ENCODE measurements around the gene SV2B.

The SV2B gene

GRCh38 chr15:91142946-91143345, 42.9 kb downstream of the SV2B start:
- no peak for DNase-seq

GRCh38 chr15:91146728-91147127, 46.7 kb downstream of the SV2B start:
- DNase-seq = no peak

- no peak for DNase-seq
These were observed 48.2 kb downstream of the SV2B start for GRCh38 chr15:91148243-91148642.

GRCh38 chr15:91150502-91151160, 50.6 kb downstream of the SV2B start:
- DNase-seq = no peak

GRCh38 chr15:91151781-91152563, 51.9 kb downstream of the SV2B start:
- no peak for DNase-seq

- DNase-seq = no peak
These were observed 53.0 kb downstream of the SV2B start for GRCh38 chr15:91152896-91153581.

- no peak for DNase-seq
These were observed 53.9 kb downstream of the SV2B start for GRCh38 chr15:91153954-91154353.

- no peak for DNase-seq
These were observed 56.2 kb downstream of the SV2B start for GRCh38 chr15:91156175-91156726.

GRCh38 chr15:91158415-91159394, 58.6 kb downstream of the SV2B start:
- no peak for DNase-seq

- no peak for DNase-seq
These were observed 65.8 kb downstream of the SV2B start for GRCh38 chr15:91165850-91166249.

GRCh38 chr15:91168457-91168856, 68.4 kb downstream of the SV2B start:
- no peak for DNase-seq

- no peak for DNase-seq
These were observed 71.3 kb downstream of the SV2B start for GRCh38 chr15:91171334-91171733.

GRCh38 chr15:91182101-91182500, 82.0 kb downstream of the SV2B start:
- DNase-seq = no peak

- DNase-seq = no peak
These were observed 83.5 kb downstream of the SV2B start for GRCh38 chr15:91183596-91183995.

- no peak for DNase-seq
These were observed 84.4 kb downstream of the SV2B start for GRCh38 chr15:91184441-91184840.

GRCh38 chr15:91186904-91187656, 87.0 kb downstream of the SV2B start:
- DNase-seq = no peak

GRCh38 chr15:91192285-91192684, 92.2 kb downstream of the SV2B start:
- DNase-seq = no peak

- DNase-seq = no peak
These were observed 92.8 kb downstream of the SV2B start for GRCh38 chr15:91192690-91193377.

GRCh38 chr15:91193378-91193720, 93.3 kb downstream of the SV2B start:
- DNase-seq = no peak

- DNase-seq = no peak
These were observed 96.1 kb downstream of the SV2B start for GRCh38 chr15:91196127-91196526.

GRCh38 chr15:91196768-91197167, 96.7 kb downstream of the SV2B start:
- no peak for DNase-seq
